Naive thymus-derived CD8-positive, alpha-beta T cell (primary cell): Measurements from ENCODE around the gene NR4A1. TPM values are rescaled to one million over a fixed set of nuclear protein-coding genes. Genes with fewer than 3 reads are reported as not detected.

ENCODE experiments used
- ATAC-seq, 2 donors: fragments of 150-1000 bp; cut with Tn5 transposase in 1 of 2; sonication (Bioruptor Pico), chemical (Tn5 transposase) in 1 of 2; 1 replicate in 1 of 2; 2 replicates in 1 of 2; pipeline ENCODE4 v1.10.0; 2021; ENCODE audit warnings: mild to moderate bottlenecking in 2 of 2, moderate library complexity in 2 of 2
- POLR2A ChIA-PET: fragments of 350-600 bp; sonication (Branson Sonifier 250); formaldehyde crosslinking; loops from one replicate; lab custom pipeline; 2021; ENCODE audit warnings: antibody characterized with exemption; lab: Charles Lee
- DNase-seq, 10 donors: peaks; one replicate each; pipeline versions ENCODE4 v3.0.0 to v3.0.0-alpha.2; 2020 to 2022
- H3K27ac Mint-ChIP-seq, 10 donors: one replicate each; pipeline ENCODE4 v1.8.0; 2020 to 2022; ENCODE audit warnings: mild to moderate bottlenecking in 10 of 10, mixed read lengths in 10 of 10, moderate library complexity in 4 of 10, inconsistent platforms in 1 of 10
- H3K27me3 Mint-ChIP-seq, 5 donors: one replicate each; pipeline ENCODE4 v1.8.0; 2021 to 2022; ENCODE audit warnings: mixed read lengths in 5 of 5
- H3K36me3 Mint-ChIP-seq, 3 donors: one replicate each; pipeline ENCODE4 v1.8.0; 2020 to 2022; ENCODE audit warnings: mixed read lengths in 3 of 3, mild to moderate bottlenecking in 2 of 3, inconsistent platforms in 1 of 3
- H3K4me1 Mint-ChIP-seq, 4 donors: one replicate each; pipeline ENCODE4 v1.8.0; 2021 to 2022; ENCODE audit warnings: mixed read lengths in 4 of 4
- H3K4me3 Mint-ChIP-seq, 10 donors: one replicate each; pipeline ENCODE4 v1.8.0; 2020 to 2022; ENCODE audit warnings: mild to moderate bottlenecking in 10 of 10, mixed read lengths in 10 of 10, moderate library complexity in 6 of 10, inconsistent platforms in 1 of 10
- H3K9me3 Mint-ChIP-seq, 9 donors: one replicate each; pipeline ENCODE4 v1.8.0; 2020 to 2022; ENCODE audit warnings: mixed read lengths in 9 of 9, mild to moderate bottlenecking in 3 of 9, inconsistent platforms in 1 of 9, moderate library complexity in 1 of 9
- polyA plus RNA-seq, 3 donors: library from polyadenylated mRNA; unstranded; fragments of 300-500 nt; fragmentation: Illumina TruSeq; gene quantifications; one replicate each; pipeline ENCODE4 v1.2.3, GENCODE V29; 2021
- total RNA-seq, 8 experiments: library from RNA in 2 of 8; stranded (reverse) in 2 of 8; gene quantifications; one replicate each; pipeline ENCODE4 v1.2.3 and lab custom pipeline; 2021 to 2026

The NR4A1 gene
- total RNA-seq, result 1 to 10 TPM; 1.9 to 2.4 TPM
- under 1 TPM; 0.39 to 0.79 (median 0.45) TPM for polyA plus RNA-seq
- total RNA-seq (lab: John Stamatoyannopoulos, UW), result 10.9 to 860 (median 139) reads per million in 6 experiments

DNA sequence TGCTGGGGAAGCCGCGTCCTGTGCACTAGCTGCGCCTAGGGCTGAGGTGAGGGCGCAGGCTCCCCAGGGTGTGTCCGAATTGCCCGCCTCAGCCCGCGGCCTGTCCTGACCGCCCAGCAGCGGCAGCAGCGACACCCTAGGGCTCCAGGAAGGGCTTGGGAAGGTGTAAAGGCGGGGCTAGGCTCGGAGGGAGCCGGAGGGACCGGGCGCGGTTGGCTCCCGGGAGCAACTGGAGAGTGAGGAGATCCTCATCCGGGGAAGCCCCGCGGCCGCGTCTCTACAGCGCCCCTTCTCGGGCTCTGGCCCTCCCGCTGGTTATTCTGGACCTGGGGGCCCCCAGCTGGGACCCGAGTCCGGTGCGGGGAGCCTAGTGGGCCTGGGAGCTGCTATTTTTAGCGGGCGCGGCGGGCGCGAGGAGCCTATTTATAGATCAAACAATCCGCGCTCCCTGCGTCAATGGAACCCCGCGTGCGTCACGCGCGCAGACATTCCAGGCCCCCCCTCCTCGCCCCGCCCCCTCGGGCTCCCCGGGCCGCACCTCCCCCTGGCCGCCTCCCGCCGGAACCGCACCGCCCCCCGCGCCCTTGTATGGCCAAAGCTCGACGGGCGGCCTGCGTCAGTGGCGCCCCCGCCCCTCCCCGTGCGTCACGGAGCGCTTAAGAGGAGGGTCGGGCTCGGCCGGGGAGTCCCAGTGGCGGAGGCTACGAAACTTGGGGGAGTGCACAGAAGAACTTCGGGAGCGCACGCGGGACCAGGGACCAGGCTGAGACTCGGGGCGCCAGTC is at the start of gene NR4A1:
Gene NR4A1 (plus strand): TSS at position 685 of the 784 bp plus-strand sequence. CDS start 2,887 bp downstream, outside the sequence.
- peak within 1 kb of the TSS; percentile 89 to 100 (median 99) for H3K27ac Mint-ChIP-seq
- H3K27me3 Mint-ChIP-seq, result peaks cover 0 to 10% (median 6%) of the 10 kb centered on the region in 5 donors
- H3K36me3 Mint-ChIP-seq, result no peaks in the 10 kb centered on the region
- H3K4me1 Mint-ChIP-seq, result peaks cover 23 to 47% (median 43%) of the 10 kb centered on the region in 4 donors
- peak within 1 kb of the TSS; percentile 91 to 98 (median 94) for H3K4me3 Mint-ChIP-seq
- H3K9me3 Mint-ChIP-seq, result no peaks in the 10 kb centered on the region
- ATAC-seq (peak; percentile 87 to 89), DNase-seq (peak; percentile 96 to 100 (median 99))
- POLR2A ChIA-PET, result interaction anchor here (0.6 to 3.2 kb wide), 12 partner anchors 9 to 44 kb away, joined by 3 to 24 read pairs (median 6); partner anchors contain the start of genes ATG101 and TAMALIN

DNA sequence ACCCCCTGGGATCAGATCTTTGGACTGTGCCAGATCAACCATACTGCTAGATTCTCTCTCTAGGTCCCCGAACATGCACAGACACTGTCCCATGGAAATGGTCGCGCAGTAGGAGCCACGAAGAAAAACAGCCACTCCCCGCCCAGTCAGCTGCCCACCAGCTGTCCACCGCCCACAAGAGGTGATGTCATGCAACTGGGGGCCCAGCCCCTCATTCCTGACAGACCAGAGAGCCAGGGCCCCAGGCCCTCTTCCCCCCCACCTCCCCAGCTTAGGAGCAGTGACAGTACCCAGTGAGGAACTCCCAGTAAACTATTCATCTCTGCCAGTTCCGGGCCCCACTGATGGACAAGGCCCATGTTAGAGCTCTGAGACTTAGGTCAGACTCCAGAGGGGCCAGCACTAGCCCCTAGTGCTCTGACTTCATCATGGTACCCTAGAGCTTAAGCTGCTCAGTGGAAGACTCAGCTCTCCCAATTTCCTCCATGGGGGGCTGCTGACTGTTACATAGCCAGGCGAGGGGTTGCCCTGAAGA is 48.2 kb upstream of the NR4A1 start:
- H3K4me1 Mint-ChIP-seq, result peaks cover 8 to 21% (median 19%) of the 10 kb centered on the region in 4 donors
- H3K27me3 Mint-ChIP-seq, result no peaks in the 10 kb centered on the region
- no peak for DNase-seq
- H3K9me3 Mint-ChIP-seq, result peaks cover 0 to 2% (median 0%) of the 10 kb centered on the region in 9 donors
- POLR2A ChIA-PET, result interaction anchor here (0.9 to 9.0 kb wide), 2 partner anchors 13 to 18 kb away, joined by 3 to 153 read pairs; no protein-coding TSS in a partner anchor
- H3K4me3 Mint-ChIP-seq, result no peak overlapping the region
- no peaks in the 10 kb centered on the region for H3K36me3 Mint-ChIP-seq
- no peak for ATAC-seq
- H3K27ac Mint-ChIP-seq, result peak overlapping the region in 2 of 10 donors; percentile 23 to 27

DNA sequence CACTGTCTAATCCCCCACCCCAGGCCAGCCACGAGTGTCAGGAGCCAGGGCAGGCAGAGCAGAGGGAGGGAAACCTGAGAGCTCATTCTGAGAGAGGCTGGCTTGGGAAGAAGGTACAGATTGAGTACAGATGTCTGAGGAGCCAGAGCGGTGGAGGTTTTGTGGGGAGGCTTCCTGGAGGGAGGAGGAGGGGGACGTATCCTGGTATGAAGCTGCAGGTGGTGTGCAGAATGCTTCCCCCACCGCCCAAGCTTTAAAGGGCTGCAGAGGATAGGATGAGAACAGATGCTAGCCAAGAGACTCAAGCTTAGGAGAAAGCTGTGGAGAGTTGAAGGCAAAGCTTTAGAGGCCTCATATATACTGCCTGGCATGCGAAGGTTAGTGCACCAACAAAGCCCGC is 47.7 kb upstream of the NR4A1 start:
- POLR2A ChIA-PET, result interaction anchor here (0.6 to 9.0 kb wide), 4 partner anchors 10 to 18 kb away, joined by 3 to 153 read pairs (median 4); no protein-coding TSS in a partner anchor
- Mint-ChIP-seq H3K9me3 (peaks cover 0 to 2% (median 0%) of the 10 kb centered on the region in 9 donors), H3K4me1 (peaks cover 13 to 26% (median 24%) of the 10 kb centered on the region in 4 donors), H3K36me3 (peaks cover 0 to 4% (median 0%) of the 10 kb centered on the region in 3 donors), H3K4me3 (no peak overlapping the region), H3K27me3 (no peaks in the 10 kb centered on the region), H3K27ac (peak overlapping the region in 4 of 10 donors; percentile 23 to 71 (median 28))
- ATAC-seq, result no peak
- DNase-seq, result no peak

DNA sequence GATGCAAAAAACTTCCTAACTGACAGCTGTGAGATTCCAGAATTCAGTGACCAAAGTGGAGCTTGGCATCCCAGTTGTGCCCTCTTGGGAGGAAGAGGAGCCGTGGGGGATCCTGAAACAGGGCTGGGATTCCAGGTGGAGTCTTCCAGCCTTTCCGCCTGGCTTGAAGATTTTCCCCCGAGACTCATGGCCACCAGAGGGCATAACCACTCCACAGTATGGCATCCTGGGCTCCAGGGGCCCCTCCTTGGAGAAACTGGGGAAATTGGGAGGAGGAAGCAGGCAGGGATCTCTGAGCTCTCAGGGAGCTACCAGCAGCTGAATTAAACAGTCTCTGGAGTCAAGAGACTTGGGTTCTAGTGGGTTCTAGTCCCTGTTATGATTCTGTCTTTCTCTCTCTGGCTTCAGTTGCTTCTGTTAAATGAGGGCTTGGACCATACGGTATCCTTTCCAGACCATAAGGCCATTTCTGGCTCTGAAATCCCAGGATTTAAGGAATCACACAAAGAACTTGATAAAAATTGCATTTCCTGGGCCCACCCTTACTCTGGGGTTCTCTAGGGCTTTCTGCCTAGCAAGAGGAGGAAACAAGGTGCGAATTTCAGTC is 47.1 kb upstream of the NR4A1 start:
- Mint-ChIP-seq H3K4me1 (peaks cover 15 to 31% (median 28%) of the 10 kb centered on the region in 4 donors), H3K27ac (peak overlapping the region in 2 of 10 donors; percentile 15 to 28), H3K36me3 (peaks cover 0 to 9% (median 1%) of the 10 kb centered on the region in 3 donors), H3K9me3 (peaks cover 0 to 2% (median 0%) of the 10 kb centered on the region in 9 donors), H3K4me3 (no peak overlapping the region), H3K27me3 (no peaks in the 10 kb centered on the region)
- POLR2A ChIA-PET, result interaction anchor here (0.6 to 9.0 kb wide), 4 partner anchors 11 to 17 kb away, joined by 3 to 153 read pairs (median 4); no protein-coding TSS in a partner anchor
- DNase-seq (no peak), ATAC-seq (no peak)

DNA sequence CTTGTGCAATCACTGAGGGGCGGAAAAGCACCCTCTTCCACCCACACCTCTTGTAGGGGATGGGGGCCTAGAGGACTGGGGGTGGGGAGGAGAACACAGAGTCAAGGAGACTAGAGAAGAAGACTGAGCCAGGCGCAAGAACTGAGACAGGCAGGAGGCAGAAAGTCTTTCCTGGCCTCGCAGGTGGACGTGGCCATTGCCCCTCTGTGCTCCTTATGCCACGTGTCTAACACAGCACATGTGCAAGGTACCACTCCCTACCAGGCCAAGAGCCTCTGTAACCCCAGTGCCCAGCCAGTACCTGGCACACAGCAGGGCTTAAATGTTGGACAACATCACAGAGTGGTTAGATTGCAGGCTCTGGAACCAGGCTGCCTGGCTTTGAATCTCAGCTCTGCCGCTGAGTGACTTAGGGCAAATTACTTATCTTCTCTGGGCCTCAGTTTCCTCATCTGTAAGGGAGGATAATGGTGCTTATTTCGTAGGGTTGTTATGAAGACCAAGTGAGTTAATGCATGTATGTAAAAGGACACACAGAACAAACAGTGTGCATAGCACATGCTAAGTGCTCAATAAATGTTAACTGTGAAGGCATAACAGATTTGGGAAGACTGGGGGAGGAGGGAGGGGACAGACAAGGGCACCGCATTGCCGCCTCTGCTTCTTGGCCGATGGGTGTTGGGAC is 45.9 kb upstream of the NR4A1 start:
- Mint-ChIP-seq H3K4me1 (peaks cover 17 to 33% (median 31%) of the 10 kb centered on the region in 4 donors), H3K27me3 (no peaks in the 10 kb centered on the region), H3K4me3 (peak overlapping the region in 9 of 10 donors; percentile 79 to 96 (median 89)), H3K27ac (peak overlapping the region in 9 of 10 donors; percentile 11 to 96 (median 82)), H3K36me3 (peaks cover 0 to 14% (median 1%) of the 10 kb centered on the region in 3 donors), H3K9me3 (peaks cover 0 to 2% (median 0%) of the 10 kb centered on the region in 9 donors)
- no peak for DNase-seq
- POLR2A ChIA-PET, result interaction anchor here (0.5 to 9.0 kb wide), 2 partner anchors 16 to 175 kb away, joined by 3 to 153 read pairs; no protein-coding TSS in a partner anchor
- ATAC-seq, result no peak

DNA sequence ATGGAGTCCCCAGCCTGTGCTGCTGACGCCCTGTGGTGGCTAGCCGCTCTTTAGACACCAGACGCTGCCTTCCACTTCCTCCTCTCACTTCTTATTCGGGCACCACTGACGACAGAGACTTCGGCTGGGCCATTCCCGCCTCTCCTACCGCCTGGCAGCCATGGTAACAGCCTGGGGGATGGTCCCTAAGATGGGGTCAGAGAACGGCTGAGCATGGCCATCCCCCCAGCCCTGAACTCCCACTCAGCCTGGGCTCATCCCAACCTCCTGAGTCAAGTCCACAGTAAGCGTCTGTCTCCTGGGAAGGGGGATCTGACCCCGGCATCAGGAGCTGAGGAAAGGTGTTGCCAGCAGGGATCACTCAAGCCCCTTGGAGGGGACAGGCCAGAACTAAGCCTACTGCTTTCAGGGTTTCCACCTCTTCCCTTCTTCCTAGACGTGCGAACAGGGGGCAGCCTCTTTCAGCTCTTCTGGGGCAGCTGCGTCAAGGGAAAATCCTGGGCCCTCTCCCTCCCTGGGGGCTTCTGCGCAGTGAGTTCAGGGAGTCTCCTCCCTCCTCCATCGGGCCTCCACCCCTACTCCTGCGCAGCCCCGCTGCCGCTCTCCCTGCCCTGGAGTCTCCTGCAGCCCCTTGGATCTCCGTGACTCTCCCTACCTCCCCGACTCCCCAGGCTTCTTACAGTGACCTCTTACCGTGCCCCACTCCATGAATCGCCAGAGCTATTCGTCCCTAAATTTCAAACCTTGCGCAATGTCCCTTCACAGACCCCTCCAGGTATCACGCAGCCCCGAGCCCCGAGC is 45.1 kb upstream of the NR4A1 start:
- DNase-seq (peak in 3 of 10 donors; percentile 24 to 46 (median 31)), ATAC-seq (no peak)
- H3K4me3 Mint-ChIP-seq, result peak overlapping the region; percentile 79 to 96 (median 89)

DNA sequence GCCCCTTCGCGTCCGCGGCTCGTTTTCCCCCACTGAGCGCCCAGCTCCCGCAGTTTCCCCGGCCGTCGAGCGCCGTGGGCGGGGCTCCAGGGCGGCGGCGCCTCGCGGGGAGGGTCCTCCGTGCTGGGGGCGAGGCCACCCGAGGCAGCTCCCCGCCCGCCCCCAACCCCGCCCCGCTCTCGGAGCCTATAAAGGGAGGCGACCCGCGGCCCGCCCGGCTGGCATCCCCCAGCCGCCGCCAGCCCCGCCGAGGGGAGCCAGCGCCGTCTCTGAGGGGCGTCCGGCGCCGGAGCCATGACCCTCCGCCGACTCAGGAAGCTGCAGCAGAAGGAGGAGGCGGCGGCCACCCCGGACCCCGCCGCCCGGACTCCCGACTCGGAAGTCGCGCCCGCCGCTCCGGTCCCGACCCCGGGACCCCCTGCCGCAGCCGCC is 44.5 kb upstream of the NR4A1 start, which contains the start of gene TAMALIN:
Gene TAMALIN (plus strand): TSS at position 221 of the 432 bp plus-strand sequence. CDS start 74 bp downstream, at position 295.
- POLR2A ChIA-PET, result interaction anchor here (0.6 to 9.0 kb wide), 9 partner anchors 13 to 789 kb away, joined by 3 to 153 read pairs (median 5); partner anchors contain the start of genes ACVR1B, ATG101, NR4A1 and POU6F1
- Mint-ChIP-seq H3K27me3 (no peaks in the 10 kb centered on the region), H3K4me1 (peaks cover 17 to 33% (median 31%) of the 10 kb centered on the region in 4 donors), H3K9me3 (peaks cover 0 to 2% (median 0%) of the 10 kb centered on the region in 9 donors), H3K36me3 (peaks cover 0 to 27% (median 13%) of the 10 kb centered on the region in 3 donors), H3K27ac (peak within 1 kb of the TSS; percentile 83 to 99 (median 98)), H3K4me3 (peak within 1 kb of the TSS; percentile 90 to 99 (median 94))
- DNase-seq (peak; percentile 77 to 91 (median 86)), ATAC-seq (peak; percentile 55 to 75)

More for the DNA sequence above, 45.1 kb upstream of the NR4A1 start:
- H3K4me1 Mint-ChIP-seq, result peaks cover 17 to 33% (median 31%) of the 10 kb centered on the region in 4 donors
- POLR2A ChIA-PET, result interaction anchor here (0.5 to 9.0 kb wide), 9 partner anchors 13 to 176 kb away, joined by 3 to 153 read pairs (median 5); partner anchors contain the start of genes ACVR1B, ATG101 and NR4A1
- peaks cover 0 to 22% (median 8%) of the 10 kb centered on the region in 3 donors for H3K36me3 Mint-ChIP-seq
- H3K9me3 Mint-ChIP-seq, result peaks cover 0 to 2% (median 0%) of the 10 kb centered on the region in 9 donors
- no peaks in the 10 kb centered on the region for H3K27me3 Mint-ChIP-seq
- H3K27ac Mint-ChIP-seq, result peak overlapping the region; percentile 82 to 96 (median 89)

DNA sequence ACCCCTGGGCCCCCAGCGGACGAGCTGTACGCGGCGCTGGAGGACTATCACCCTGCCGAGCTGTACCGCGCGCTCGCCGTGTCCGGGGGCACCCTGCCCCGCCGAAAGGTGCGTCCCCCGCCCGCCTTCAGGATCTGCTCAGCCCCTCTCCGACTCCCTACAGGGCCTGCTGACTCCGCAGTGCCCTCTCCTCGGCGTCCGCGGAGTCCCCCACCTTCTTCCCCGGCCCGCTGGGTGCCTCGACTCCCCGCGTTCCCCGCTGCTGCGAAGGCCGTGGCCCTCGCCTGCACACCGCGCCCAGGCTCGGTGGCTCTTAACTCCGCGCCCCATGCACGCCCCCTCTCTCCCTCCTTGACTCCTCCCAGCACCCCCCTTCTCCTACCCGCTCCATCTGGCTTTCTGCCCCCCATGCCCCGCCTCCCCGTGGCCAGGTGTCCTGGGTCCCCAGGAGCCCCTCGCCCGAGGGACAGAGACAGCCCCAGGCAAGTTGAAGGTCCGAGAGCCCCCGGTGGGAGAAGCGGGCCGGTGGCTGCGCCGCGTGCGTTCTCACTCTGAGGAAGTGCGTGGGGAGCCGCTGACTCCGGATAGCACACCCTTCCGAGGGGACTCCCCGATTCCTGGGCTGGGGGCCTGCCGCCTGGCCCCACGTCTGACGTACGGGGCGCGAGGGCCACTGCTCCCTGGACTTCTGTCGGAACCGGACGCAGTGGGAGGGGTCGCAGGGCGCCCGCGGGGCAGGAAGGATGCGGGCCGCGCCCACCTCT is 43.9 kb upstream of the NR4A1 start:
- Mint-ChIP-seq H3K27ac (peak overlapping the region; percentile 80 to 99 (median 98)), H3K36me3 (peaks cover 0 to 33% (median 17%) of the 10 kb centered on the region in 3 donors), H3K9me3 (peaks cover 0 to 2% (median 0%) of the 10 kb centered on the region in 9 donors), H3K4me1 (peaks cover 17 to 33% (median 31%) of the 10 kb centered on the region in 4 donors), H3K4me3 (peak overlapping the region; percentile 90 to 99 (median 94)), H3K27me3 (no peaks in the 10 kb centered on the region)
- POLR2A ChIA-PET, result interaction anchor here (0.6 to 9.0 kb wide), 10 partner anchors 14 to 789 kb away, joined by 3 to 153 read pairs (median 6); partner anchors contain the start of genes ACVR1B, ATG101, NR4A1 and POU6F1
- ATAC-seq, result peak; percentile 63 to 74
- peak; percentile 39 to 85 (median 70) for DNase-seq

DNA sequence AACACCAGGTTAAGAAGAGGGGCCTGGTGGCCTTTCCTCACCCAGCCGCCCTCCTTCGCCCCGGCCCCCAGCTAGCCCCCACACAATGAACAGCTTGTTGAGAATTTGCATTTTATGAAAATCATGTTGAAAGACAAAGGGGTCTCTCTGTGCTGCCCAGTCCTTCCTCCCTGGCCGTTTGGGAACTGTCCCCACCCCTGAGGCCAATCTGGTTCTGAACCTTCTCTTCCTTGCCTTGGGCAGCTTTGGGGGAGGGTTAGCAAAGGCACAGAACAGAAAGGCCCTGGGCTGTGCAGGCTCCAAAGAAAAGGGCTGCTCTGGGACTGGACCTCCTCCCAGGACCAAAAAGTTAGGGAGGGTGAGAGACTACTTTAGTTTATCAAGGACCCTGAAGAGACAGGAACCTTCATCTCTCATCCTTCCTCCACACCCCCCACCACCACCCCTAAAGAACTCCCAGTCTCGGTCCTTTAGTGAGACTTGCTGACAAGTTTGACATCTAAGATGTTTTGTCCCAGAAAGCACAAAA is 43.2 kb upstream of the NR4A1 start:
- ATAC-seq (no peak), DNase-seq (no peak)
- Mint-ChIP-seq H3K27me3 (no peaks in the 10 kb centered on the region), H3K4me3 (peak overlapping the region; percentile 90 to 99 (median 94)), H3K27ac (peak overlapping the region; percentile 83 to 99 (median 98)), H3K9me3 (peaks cover 0 to 2% (median 0%) of the 10 kb centered on the region in 9 donors), H3K36me3 (peaks cover 0 to 36% (median 17%) of the 10 kb centered on the region in 3 donors), H3K4me1 (peaks cover 17 to 33% (median 31%) of the 10 kb centered on the region in 4 donors)
- POLR2A ChIA-PET, result interaction anchor here (1.2 to 9.0 kb wide), 3 partner anchors 13 to 62 kb away, joined by 4 to 153 read pairs (median 6); partner anchors contain the start of gene ATG101
